ENCODE measurements around the gene NTMT1.

NTMT1 gene

GRCh38 chr9:129671519-129671918 lies 45.6 kb downstream of the NTMT1 start:
- no peaks in the 10 kb centered on the region; the same call in 1 of the 2 replicates for H4K20me1 ChIP-seq
- H3K27ac ChIP-seq, result no peak overlapping the region
- H3K36me3 ChIP-seq, result no peaks in the 10 kb centered on the region
- H3K9me3 ChIP-seq, result no peaks in the 10 kb centered on the region
- H3K4me3 ChIP-seq, result no peak overlapping the region
- 0 out of 2 replicates have a peak, but pooled peaks cover 9% of the 10 kb centered on the region for H3K4me1 ChIP-seq
- H3K9ac ChIP-seq, result no peak overlapping the region
- TF ChIP-seq Cebpa-rat (IDR thresholded peaks at IDR 0.05), result no peak
- H3K4me2 ChIP-seq, result no peak overlapping the region
- H3K27me3 ChIP-seq, result peaks cover 13% of the 10 kb centered on the region; the same call in 1 of the 2 replicates

DNA sequence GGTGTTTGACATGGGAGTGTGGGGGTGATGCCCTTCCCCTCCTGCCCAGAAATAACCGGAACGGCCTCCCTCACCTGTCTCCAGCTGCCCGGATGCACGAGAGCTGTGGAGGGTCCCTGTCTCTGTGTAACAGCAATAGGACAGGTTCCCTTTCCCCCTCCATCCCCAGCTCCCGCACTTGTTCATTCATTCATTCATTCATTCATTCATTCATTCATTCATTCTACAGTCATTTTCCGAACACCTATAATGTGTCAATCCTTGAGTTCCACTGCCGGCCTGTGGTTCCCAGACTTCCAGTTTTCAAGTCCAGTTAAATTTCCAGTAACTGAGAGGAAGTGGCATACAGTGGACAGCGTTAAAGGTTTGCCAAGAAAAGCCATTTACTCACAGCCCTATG lies 46.7 kb downstream of the NTMT1 start:
- no peak for TF ChIP-seq Cebpa-rat (IDR thresholded peaks at IDR 0.05)

GRCh38 chr9:129673602-129674001 lies 47.6 kb downstream of the NTMT1 start:
- H3K27me3 ChIP-seq, result no peaks in the 10 kb centered on the region; the same call in 1 of the 2 replicates
- H3K27ac ChIP-seq, result no peak overlapping the region
- H3K9ac ChIP-seq, result no peak overlapping the region
- no peak overlapping the region for H3K4me3 ChIP-seq
- no peaks in the 10 kb centered on the region for H3K36me3 ChIP-seq
- 0 out of 2 replicates have a peak, but pooled peaks cover 9% of the 10 kb centered on the region for H3K4me1 ChIP-seq
- no peaks in the 10 kb centered on the region for H3K9me3 ChIP-seq
- TF ChIP-seq Cebpa-rat (IDR thresholded peaks at IDR 0.05), result no peak
- H4K20me1 ChIP-seq, result no peaks in the 10 kb centered on the region
- H3K4me2 ChIP-seq, result no peak overlapping the region

More for the DNA sequence above, 46.7 kb downstream of the NTMT1 start:
- H4K20me1 ChIP-seq, result no peaks in the 10 kb centered on the region; the same call in 1 of the 2 replicates
- H3K27ac ChIP-seq, result no peak overlapping the region
- H3K9ac ChIP-seq, result no peak overlapping the region
- H3K4me2 ChIP-seq, result no peak overlapping the region
- H3K9me3 ChIP-seq, result no peaks in the 10 kb centered on the region
- H3K4me1 ChIP-seq, result 0 out of 2 replicates have a peak, but pooled peaks cover 9% of the 10 kb centered on the region
- H3K27me3 ChIP-seq, result peaks cover 2% of the 10 kb centered on the region; the same call in 1 of the 2 replicates
- H3K36me3 ChIP-seq, result no peaks in the 10 kb centered on the region
- H3K4me3 ChIP-seq, result no peak overlapping the region

- H3K27ac ChIP-seq, result no peak overlapping the region
- H3K9ac ChIP-seq, result no peak overlapping the region
Observed at GRCh38 chr9:129674229-129674628, 48.3 kb downstream of the NTMT1 start.

DNA sequence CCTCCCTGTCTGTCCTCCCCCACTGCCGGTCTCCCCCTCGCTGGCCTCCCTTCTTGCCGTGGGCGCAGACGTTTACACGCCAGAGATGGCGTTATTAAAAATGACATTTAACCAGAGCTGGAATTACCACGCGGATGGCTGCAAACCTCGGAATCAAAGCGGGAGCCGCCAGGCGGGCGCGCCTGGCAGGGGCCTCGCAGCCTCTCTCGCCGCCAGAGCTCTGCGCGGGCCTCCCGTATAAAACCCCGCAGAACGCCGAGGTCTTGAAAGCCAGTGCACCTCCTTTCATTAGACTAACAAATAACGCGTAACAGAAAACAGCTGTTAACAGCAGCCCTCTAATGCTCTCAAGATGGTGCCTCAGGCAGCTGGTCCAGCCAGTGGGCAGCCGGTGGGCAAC lies 49.7 kb downstream of the NTMT1 start:
- no peak overlapping the region for H3K27ac ChIP-seq
- H3K4me3 ChIP-seq, result no peak overlapping the region
- H3K27me3 ChIP-seq, result 0 out of 2 replicates have a peak, but pooled peaks cover 6% of the 10 kb centered on the region
- TF ChIP-seq Cebpa-rat (IDR thresholded peaks at IDR 0.05), result no peak
- no peaks in the 10 kb centered on the region for H3K9me3 ChIP-seq
- no peaks in the 10 kb centered on the region for H4K20me1 ChIP-seq
- no peaks in the 10 kb centered on the region for H3K36me3 ChIP-seq
- no peaks in the 10 kb centered on the region for H3K4me1 ChIP-seq
- H3K4me2 ChIP-seq, result no peak overlapping the region
- H3K9ac ChIP-seq, result no peak overlapping the region

More at GRCh38 chr9:129674229-129674628, 48.3 kb downstream of the NTMT1 start:
- Histone ChIP-seq H3K4me2 (no peak overlapping the region), H3K9me3 (no peaks in the 10 kb centered on the region), H3K4me3 (no peak overlapping the region), H3K4me1 (0 out of 2 replicates have a peak, but pooled peaks cover 9% of the 10 kb centered on the region), H3K36me3 (no peaks in the 10 kb centered on the region), H4K20me1 (no peaks in the 10 kb centered on the region), H3K27me3 (peaks cover under 1% of the 10 kb centered on the region; the same call in 1 of the 2 replicates)
- TF ChIP-seq Cebpa-rat (IDR thresholded peaks at IDR 0.05), result no peak

GRCh38 chr9:129676287-129676686 lies 50.3 kb downstream of the NTMT1 start:
- Histone ChIP-seq H3K9ac (no peak overlapping the region), H3K27me3 (0 out of 2 replicates have a peak, but pooled peaks cover 6% of the 10 kb centered on the region), H3K9me3 (no peaks in the 10 kb centered on the region), H3K4me1 (no peaks in the 10 kb centered on the region), H4K20me1 (no peaks in the 10 kb centered on the region), H3K36me3 (no peaks in the 10 kb centered on the region), H3K4me2 (no peak overlapping the region), H3K4me3 (no peak overlapping the region), H3K27ac (no peak overlapping the region)
- TF ChIP-seq Cebpa-rat (IDR thresholded peaks at IDR 0.05), result no peak

DNA sequence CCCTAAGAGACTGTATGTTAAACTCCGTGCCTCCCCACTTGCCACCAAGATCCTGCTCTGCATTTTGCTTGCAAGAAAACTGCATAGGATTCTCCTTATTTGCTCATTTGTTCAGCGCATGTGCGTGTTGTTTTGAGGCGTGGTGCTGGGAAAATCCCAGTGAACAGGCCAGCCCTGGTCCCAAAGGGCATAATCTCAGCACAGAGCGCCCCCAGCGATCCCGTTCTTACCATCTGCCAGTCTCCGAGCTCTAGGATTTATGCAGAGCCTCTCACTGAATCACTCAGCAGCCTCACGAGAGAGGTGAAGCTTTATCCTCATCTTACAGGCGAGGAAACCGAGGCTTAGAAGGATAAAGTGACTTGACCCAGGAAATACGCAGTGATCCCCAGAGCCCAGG lies 51.0 kb downstream of the NTMT1 start:
- Histone ChIP-seq H3K4me2 (no peak overlapping the region), H3K27me3 (0 out of 2 replicates have a peak, but pooled peaks cover 6% of the 10 kb centered on the region), H4K20me1 (no peaks in the 10 kb centered on the region), H3K9ac (no peak overlapping the region), H3K4me1 (no peaks in the 10 kb centered on the region), H3K27ac (no peak overlapping the region), H3K9me3 (no peaks in the 10 kb centered on the region), H3K36me3 (no peaks in the 10 kb centered on the region), H3K4me3 (no peak overlapping the region)
- no peak for TF ChIP-seq Cebpa-rat (IDR thresholded peaks at IDR 0.05)

- Histone ChIP-seq H3K36me3 (no peaks in the 10 kb centered on the region), H3K4me3 (no peak overlapping the region), H3K9ac (no peak overlapping the region), H4K20me1 (no peaks in the 10 kb centered on the region), H3K4me1 (no peaks in the 10 kb centered on the region), H3K27me3 (0 out of 2 replicates have a peak, but pooled peaks cover 6% of the 10 kb centered on the region), H3K9me3 (no peaks in the 10 kb centered on the region), H3K27ac (no peak overlapping the region), H3K4me2 (no peak overlapping the region)
- no peak for TF ChIP-seq Cebpa-rat (IDR thresholded peaks at IDR 0.05)
Observed at GRCh38 chr9:129677456-129677855, 51.5 kb downstream of the NTMT1 start.

GRCh38 chr9:129678844-129679243 lies 52.9 kb downstream of the NTMT1 start:
- TF ChIP-seq Cebpa-rat (IDR thresholded peaks at IDR 0.05), result no peak
- no peak overlapping the region for H3K4me2 ChIP-seq
- no peaks in the 10 kb centered on the region for H3K36me3 ChIP-seq
- H3K4me1 ChIP-seq, result no peaks in the 10 kb centered on the region
- no peak overlapping the region for H3K4me3 ChIP-seq
- no peaks in the 10 kb centered on the region for H3K9me3 ChIP-seq
- no peaks in the 10 kb centered on the region for H4K20me1 ChIP-seq
- 0 out of 2 replicates have a peak, but pooled peaks cover 6% of the 10 kb centered on the region for H3K27me3 ChIP-seq
- H3K9ac ChIP-seq, result no peak overlapping the region
- H3K27ac ChIP-seq, result no peak overlapping the region

DNA sequence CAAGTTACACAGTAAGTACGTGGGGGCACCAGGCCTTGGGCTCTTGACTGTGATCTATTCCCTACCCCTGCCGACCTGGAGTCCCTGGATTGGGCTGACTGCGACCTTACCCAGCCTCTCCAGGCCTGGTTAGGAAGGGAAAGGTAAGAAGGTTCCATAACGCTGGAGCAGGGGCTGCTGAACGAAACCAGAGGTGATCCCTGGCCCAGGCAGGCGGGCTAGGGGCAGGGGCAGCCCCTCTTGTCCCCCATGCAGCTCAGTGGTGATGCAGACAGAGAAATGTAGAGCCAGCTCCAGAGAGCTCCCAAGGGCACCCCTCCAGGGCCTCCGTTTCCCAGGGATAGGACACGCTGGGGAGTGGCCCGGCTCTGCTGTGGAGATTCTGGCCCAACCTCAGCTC lies 53.6 kb downstream of the NTMT1 start:
- Histone ChIP-seq H3K4me1 (no peaks in the 10 kb centered on the region), H3K27me3 (0 out of 2 replicates have a peak, but pooled peaks cover 6% of the 10 kb centered on the region), H3K9me3 (no peaks in the 10 kb centered on the region), H3K36me3 (no peaks in the 10 kb centered on the region), H3K9ac (no peak overlapping the region), H3K4me2 (no peak overlapping the region), H3K27ac (no peak overlapping the region), H3K4me3 (no peak overlapping the region), H4K20me1 (no peaks in the 10 kb centered on the region)
- no peak for TF ChIP-seq Cebpa-rat (IDR thresholded peaks at IDR 0.05)
